GM12892 (cell line): Measurements from ENCODE around the gene NDUFA1.

Source experiments
- POLR2A ChIP-seq: IDR thresholded peaks from 2 replicates; pipeline ENCODE4 v1.6.1; 2011; ENCODE audit warnings: low read depth, low read length, control low read depth
- TAF1 ChIP-seq: IDR thresholded peaks from 2 replicates; pipeline ENCODE4 v1.6.1; 2011; ENCODE audit warnings: low read depth, mild to moderate bottlenecking, control low read depth, low read length, borderline replicate concordance

DNA sequence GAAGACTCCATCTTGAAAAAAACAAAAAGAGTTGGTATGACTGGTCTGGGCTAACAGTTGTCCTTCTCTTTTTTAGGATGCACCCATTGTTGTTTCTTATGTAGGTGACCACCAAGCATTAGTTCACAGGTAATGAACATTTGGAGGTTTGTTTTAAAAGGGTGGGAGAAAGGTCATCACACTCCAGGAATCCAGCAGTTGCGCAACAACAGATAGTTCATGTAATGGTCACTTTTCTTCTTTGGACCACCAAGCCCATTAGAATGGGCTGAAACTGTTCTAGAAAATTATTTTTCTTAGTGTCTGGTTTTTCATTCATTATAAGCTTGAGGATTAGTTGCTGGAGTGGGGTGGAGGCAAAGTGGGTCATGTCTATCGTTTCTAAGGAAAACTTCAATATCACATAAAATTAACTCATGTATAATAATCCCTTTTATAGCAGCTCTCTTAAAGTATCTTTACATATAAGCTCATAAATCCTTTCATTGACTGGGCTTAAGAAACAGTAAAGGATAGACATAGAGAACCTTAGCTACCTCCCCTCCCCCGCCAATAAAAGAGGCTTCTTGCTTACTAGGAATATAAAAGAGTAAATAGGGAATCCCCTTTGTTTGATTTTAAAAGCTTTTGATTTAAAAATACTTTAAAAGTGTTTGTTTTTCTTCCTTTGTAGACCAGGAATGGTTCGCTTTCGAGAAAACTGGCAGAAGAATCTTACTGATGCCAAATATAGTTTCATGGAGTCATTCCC, 48.4 kb downstream of the NDUFA1 start:
- TF ChIP-seq POLR2A (no peak), TAF1 (no peak)
